Parathyroid adenoma (tissue), 2 donors: ENCODE measurements around the gene TP53RK.

ENCODE experiments used
- H2AFZ ChIP-seq: fragments of 300-600 bp; sonication (generic); one replicate; pipeline ENCODE4 v1.7.0; 2017; ENCODE audit warnings: antibody characterized with exemption, mild to moderate bottlenecking
- H3K27ac ChIP-seq: fragments of 300-600 bp; sonication (generic); one replicate; pipeline ENCODE4 v1.7.0; 2017
- H3K27me3 ChIP-seq: fragments of 300-600 bp; sonication (generic); one replicate; pipeline ENCODE4 v1.7.0; 2017; ENCODE audit warnings: low read length; ENCODE audit not compliant: control insufficient read depth, insufficient read depth
- H3K36me3 ChIP-seq: fragments of 300-600 bp; sonication (generic); one replicate; pipeline ENCODE4 v1.7.0; 2017; ENCODE audit warnings: low read length; ENCODE audit not compliant: control insufficient read depth, insufficient read depth
- H3K4me1 ChIP-seq: fragments of 300-600 bp; sonication (generic); one replicate; pipeline ENCODE4 v1.7.0; 2017; ENCODE audit warnings: control low read depth
- H3K4me2 ChIP-seq: fragments of 300-600 bp; sonication (generic); one replicate; pipeline ENCODE4 v1.7.0; 2017; ENCODE audit warnings: low read length
- H3K4me3 ChIP-seq: fragments of 300-600 bp; sonication (generic); one replicate; pipeline ENCODE4 v1.7.0; 2017; ENCODE audit warnings: low read depth, low read length
- H3K79me2 ChIP-seq: fragments of 300-600 bp; sonication (generic); one replicate; pipeline ENCODE4 v1.7.0; 2017; ENCODE audit warnings: control low read depth
- H3K9ac ChIP-seq: fragments of 300-600 bp; sonication (generic); one replicate; pipeline ENCODE4 v1.7.0; 2017; ENCODE audit warnings: mild to moderate bottlenecking
- H3K9me3 ChIP-seq: fragments of 300-600 bp; sonication (generic); one replicate; pipeline ENCODE4 v1.7.0; 2017; ENCODE audit warnings: low read length; ENCODE audit not compliant: control insufficient read depth
- TF ChIP-seq, protein P1 (sequence below): fragments of 300-600 bp; sonication (generic); IDR thresholded peaks from one replicate; pipeline ENCODE4 v1.7.0; 2017; ENCODE audit warnings: antibody characterized with exemption, mild to moderate bottlenecking
- donor health status: primary hyperparathyroidism.

Gene TP53RK

DNA sequence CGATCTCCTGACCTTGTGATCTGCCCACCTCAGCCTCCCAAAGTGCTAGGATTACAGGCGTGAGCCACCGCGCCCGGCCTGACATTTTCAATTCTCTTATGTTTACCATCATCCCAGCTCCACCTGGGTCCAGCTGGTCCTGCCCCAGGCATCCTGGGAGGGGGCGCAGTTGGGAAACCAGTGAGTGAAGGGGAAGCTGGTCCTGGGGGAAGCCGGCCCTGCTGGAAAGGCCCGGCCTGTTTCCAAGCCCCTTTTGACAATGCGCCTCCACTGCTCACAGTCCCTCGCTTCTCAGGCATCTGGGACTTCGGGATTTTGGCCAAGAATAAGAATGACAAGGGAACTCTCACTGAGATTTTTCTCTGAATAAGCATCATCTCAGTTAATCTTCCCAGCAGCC is 52.2 kb downstream of the TP53RK start:
- no peaks in the 10 kb centered on the region for H3K4me1 ChIP-seq
- H3K36me3 ChIP-seq: no peaks in the 10 kb centered on the region
- H3K79me2 ChIP-seq: no peaks in the 10 kb centered on the region
- H3K4me3 ChIP-seq: no peak overlapping the region
- H3K9me3 ChIP-seq: no peaks in the 10 kb centered on the region
- TF ChIP-seq, protein P1, sequence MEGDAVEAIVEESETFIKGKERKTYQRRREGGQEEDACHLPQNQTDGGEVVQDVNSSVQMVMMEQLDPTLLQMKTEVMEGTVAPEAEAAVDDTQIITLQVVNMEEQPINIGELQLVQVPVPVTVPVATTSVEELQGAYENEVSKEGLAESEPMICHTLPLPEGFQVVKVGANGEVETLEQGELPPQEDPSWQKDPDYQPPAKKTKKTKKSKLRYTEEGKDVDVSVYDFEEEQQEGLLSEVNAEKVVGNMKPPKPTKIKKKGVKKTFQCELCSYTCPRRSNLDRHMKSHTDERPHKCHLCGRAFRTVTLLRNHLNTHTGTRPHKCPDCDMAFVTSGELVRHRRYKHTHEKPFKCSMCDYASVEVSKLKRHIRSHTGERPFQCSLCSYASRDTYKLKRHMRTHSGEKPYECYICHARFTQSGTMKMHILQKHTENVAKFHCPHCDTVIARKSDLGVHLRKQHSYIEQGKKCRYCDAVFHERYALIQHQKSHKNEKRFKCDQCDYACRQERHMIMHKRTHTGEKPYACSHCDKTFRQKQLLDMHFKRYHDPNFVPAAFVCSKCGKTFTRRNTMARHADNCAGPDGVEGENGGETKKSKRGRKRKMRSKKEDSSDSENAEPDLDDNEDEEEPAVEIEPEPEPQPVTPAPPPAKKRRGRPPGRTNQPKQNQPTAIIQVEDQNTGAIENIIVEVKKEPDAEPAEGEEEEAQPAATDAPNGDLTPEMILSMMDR: no peak
- no peak overlapping the region for H3K27ac ChIP-seq
- H3K9ac ChIP-seq: no peak overlapping the region
- H3K4me2 ChIP-seq: no peak overlapping the region
- H3K27me3 ChIP-seq: no peaks in the 10 kb centered on the region
- H2AFZ ChIP-seq: no peak overlapping the region

DNA sequence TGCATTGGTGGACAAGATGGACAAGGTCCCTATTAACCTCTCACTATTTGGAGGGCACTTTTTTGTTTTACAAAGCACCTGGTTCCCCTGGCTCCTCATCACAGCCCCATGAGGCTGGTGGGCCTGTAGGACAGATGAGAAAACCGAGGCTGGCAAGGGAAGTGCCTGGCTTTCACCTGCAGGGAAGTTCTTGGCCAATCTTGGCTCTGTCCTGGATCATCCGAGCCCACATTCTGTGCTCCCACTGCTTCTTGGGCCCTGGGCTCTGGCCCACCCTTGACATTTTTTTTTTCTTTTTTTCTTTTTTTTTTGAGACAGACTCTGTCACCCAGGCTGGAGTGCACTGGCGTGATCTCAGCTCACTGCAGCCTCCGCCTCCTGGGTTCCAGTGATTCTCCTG is 52.7 kb downstream of the TP53RK start:
- Histone ChIP-seq H3K36me3 (no peaks in the 10 kb centered on the region), H3K79me2 (no peaks in the 10 kb centered on the region), H3K9me3 (no peaks in the 10 kb centered on the region), H3K27ac (no peak overlapping the region), H3K9ac (no peak overlapping the region), H3K27me3 (no peaks in the 10 kb centered on the region), H2AFZ (no peak overlapping the region), H3K4me1 (no peaks in the 10 kb centered on the region), H3K4me3 (no peak overlapping the region), H3K4me2 (no peak overlapping the region)
- TF ChIP-seq, protein P1: no peak

DNA sequence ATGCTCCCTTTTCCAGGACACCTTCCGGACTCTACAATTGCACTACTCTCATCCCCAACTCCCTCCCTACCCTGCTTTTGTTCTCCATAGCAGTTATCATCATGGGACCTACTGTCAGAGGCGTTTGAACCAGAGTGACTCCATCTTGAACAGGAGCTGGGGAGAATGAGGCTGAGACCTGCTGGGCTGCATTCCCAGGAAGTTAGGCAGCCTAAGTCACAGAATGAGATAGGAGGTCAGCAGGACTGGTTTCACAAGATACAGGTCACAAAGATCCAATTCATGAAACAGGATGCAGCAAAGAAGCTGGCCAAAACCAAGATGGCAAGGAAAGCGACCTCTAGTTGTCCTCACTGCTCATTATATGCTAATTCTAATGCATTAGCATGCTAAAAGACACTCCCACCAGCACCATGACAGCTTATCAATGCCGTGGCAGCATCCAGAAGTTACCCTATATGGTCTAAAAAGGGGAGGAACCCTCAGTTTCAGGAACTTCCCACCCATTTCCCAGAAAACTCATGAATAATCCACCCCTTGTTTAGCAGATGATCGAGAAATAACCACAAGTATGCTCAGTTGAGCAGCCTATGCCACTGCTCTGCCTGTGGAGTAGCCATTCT is 53.6 kb downstream of the TP53RK start:
- Histone ChIP-seq H2AFZ (no peak overlapping the region), H3K9ac (no peak overlapping the region), H3K36me3 (no peaks in the 10 kb centered on the region), H3K9me3 (no peaks in the 10 kb centered on the region), H3K4me1 (no peaks in the 10 kb centered on the region), H3K4me3 (no peak overlapping the region), H3K4me2 (no peak overlapping the region), H3K79me2 (no peaks in the 10 kb centered on the region), H3K27ac (no peak overlapping the region), H3K27me3 (no peaks in the 10 kb centered on the region)
- TF ChIP-seq, protein P1: no peak

DNA sequence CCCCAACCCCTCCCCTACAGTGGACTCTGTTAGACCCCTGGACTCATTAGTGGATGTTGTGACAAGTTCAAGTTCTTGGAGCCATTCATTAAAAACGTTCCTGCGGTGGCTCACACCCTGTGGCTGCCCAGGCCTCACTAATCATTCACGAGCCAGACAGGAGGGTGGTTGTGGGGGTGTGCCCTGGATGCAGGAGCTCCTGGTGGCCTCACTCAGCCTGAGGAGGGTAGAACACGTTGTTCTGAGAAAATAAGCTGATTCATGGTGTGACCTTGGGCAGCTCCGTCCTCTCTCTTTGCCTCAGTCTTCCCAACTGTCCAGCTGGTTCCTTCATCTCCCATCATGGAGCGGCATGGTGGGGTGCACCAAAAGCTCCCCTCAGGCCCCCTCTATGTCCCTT is 54.7 kb downstream of the TP53RK start:
- H3K79me2 ChIP-seq: no peaks in the 10 kb centered on the region
- TF ChIP-seq, protein P1: no peak
- H3K27ac ChIP-seq: no peak overlapping the region
- H2AFZ ChIP-seq: no peak overlapping the region
- no peak overlapping the region for H3K9ac ChIP-seq
- no peaks in the 10 kb centered on the region for H3K9me3 ChIP-seq
- H3K36me3 ChIP-seq: no peaks in the 10 kb centered on the region
- no peaks in the 10 kb centered on the region for H3K4me1 ChIP-seq
- H3K4me3 ChIP-seq: no peak overlapping the region
- H3K27me3 ChIP-seq: no peaks in the 10 kb centered on the region
- no peak overlapping the region for H3K4me2 ChIP-seq
